HG03565 (cell line): ENCODE measurements around the gene JADE1.

ENCODE experiments used
- ATAC-seq: cut with Tn5 transposase; IDR thresholded peaks from one replicate; pipeline ENCODE4 v1.9.1; 2021; ENCODE audit warnings: mild to moderate bottlenecking, moderate library complexity; ENCODE audit not compliant: unreplicated experiment

Gene JADE1

GRCh38 chr4:128809477-128810330 lies at the start of gene JADE1:
TSS of gene JADE1 (plus strand) at chr4:128809700. CDS start at chr4:128831759, 22,059 bp downstream.
- peak; percentile 46 for ATAC-seq

DNA sequence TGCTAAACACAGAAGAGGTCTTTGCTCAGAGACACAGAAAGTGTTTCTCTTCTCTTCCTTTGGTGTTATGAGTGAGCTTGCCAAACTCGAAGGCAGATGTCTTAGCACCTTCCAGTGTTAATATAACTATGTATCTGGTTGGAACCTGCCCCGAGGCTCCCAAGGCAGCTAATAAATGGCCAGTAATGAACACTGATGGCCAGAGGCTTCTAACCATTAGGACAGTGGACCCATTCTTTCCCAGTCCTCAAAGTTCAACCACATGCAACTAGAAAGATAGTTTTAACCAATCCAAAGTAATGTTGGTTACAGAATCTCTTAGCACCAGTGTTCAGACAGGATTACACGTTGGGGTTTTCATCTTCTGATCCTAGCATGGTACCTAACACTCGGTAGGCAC lies 42.7 kb upstream of the JADE1 start:
- ATAC-seq = no peak

- no peak for ATAC-seq
Observed at GRCh38 chr4:128768373-128768996, 41.0 kb upstream of the JADE1 start.

DNA sequence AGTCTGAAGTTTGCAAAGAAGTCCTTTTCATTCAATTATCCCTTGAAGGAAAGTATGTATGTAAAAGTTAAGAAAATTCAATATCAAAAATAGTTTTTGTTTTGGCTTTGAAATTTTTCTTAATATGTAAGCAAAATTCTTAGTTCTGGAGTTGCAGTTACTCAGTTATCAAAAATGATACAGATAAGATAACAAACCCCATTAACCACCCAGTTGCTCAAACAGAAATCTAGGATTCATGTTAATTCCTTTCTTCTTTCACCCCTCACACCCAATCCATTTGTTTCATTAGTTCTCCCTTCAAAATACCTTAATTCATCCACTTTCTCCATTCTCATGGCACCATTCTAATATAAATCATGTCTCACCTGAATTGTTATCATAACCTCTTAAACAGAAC lies 40.5 kb upstream of the JADE1 start:
- ATAC-seq = no peak

DNA sequence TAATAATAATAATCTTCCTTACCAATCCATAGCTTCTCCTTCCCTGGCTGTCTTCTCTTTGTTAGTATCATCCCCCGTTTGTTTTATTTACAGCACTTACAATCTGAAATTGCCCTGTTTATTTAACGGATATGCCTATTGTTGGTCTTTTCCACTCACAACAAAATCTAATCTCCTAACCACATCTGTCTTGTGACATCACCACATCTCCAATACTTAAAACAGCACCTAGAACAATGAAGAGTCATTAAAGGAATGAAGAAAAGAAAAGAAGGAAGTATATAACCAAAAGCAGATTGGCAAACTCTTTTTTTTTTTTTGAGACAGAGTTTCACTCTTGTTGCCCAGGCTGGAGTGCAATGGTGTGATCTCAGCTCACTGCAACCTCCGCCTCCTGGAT lies 38.7 kb upstream of the JADE1 start:
- ATAC-seq = no peak

DNA sequence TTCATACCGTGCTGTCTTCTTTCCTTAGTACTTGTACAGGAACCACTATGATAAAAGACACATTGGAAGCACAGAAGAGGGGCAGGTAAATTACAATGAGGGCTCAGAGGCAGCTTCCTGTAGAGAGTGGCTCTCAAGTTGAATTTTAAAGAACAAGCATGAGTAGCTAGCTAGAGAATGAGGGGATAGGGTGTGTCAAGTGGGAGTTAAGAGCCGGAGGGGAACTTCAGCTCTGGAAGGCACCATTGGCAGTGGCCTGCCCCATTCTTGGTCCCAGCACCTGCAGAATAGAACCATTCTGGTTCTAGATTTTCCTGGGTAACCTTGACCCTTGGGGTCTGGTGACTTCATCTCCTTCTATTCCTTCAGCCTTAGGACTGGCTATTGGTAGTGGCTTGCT lies 34.0 kb upstream of the JADE1 start:
- ATAC-seq = no peak

DNA sequence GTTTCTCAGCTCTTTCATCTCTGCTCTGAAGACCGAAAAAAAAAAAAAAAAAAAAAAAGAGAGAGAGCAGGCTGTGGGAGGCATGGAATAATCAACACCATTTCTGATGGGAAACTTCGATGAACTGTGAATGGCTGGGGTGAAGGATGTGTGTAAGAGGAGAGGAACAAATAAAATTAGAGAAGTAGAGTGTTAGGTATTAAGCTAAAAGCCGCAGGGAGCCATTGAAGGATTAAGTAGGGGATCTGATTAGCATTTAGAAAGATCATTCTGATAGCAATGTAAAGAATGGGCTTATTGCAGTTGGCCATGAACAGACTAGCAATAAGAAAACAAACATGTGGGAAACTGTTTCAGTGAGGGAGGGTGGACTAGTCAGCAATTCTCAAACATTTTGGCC lies 33.6 kb upstream of the JADE1 start:
- ATAC-seq = no peak

GRCh38 chr4:128776794-128777216 lies 32.7 kb upstream of the JADE1 start:
- no peak for ATAC-seq

DNA sequence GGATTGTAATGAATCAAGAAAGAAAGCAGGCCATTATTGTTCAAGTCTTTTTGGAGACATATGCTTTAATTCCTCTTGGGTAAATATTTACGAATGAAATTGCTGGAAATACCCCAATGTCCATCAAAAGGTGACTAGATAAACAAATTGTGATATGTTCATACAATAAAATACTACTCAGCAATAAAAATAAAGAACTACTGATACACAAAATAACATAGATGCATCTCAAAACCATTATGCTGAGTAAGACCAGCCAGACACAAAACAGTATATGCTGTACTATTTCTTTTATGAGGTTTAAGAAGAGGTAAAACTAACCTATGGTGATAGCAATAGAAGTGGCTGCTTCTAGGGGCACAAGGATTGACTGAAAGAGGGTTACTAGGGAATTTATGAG lies 28.8 kb upstream of the JADE1 start:
- no peak for ATAC-seq

DNA sequence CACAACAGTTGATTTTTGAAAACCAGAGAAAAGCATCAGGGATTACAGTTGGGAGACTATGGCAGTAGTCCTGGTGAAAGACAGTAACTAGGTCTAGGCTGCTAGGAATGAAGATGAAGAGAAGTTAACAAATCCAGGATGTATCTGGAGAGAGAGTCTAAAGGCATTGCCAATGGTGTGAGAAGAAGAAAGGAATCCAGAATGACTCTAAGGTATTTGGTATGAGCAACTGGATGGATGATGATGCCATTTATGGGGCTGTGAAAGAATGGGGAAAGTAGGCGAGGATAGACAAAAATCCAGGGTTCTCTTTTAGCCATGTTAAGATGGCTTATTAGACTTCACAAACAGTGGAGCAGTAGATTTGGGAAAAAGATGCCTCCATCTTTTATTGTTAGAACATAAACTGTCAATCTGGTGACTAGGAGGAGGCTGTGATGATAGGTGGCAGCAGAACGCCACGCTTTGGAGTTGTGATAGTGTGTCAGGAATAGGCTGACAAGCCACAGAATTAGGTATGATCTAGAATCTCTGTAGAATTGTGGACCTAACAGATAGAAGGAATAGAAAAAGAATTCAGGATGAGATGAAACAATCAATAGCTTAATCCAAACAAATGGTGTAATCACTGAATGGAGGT lies 27.3 kb upstream of the JADE1 start:
- ATAC-seq = no peak

- ATAC-seq = no peak
Observed at GRCh38 chr4:128782875-128783614, 26.5 kb upstream of the JADE1 start.

GRCh38 chr4:128787509-128788311 lies 21.8 kb upstream of the JADE1 start:
- ATAC-seq = no peak

GRCh38 chr4:128793859-128794672 lies 15.4 kb upstream of the JADE1 start:
- no peak for ATAC-seq

- no peak for ATAC-seq
Observed at GRCh38 chr4:128796934-128797333, 12.6 kb upstream of the JADE1 start.

DNA sequence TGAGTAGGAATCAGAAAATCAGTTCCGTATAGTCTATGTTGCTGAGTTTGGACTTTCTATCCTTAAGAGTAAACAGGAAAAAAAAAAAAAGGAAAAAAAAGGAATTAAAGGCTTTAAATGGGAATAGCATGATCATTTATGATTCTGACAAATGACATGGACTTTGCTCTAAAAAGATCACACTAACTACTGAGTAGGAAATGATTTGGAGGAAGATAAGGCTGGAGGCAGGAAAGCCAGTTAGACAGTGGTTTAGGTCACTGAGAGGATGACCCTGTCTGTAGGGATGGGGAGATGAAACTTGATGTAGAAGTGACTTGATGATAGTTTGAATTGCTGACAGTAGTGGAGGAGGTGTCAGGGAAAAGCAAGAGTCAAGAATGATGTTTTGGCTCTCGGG lies 9.2 kb upstream of the JADE1 start:
- ATAC-seq = no peak

- no peak for ATAC-seq
Observed at GRCh38 chr4:128800701-128801284, 8.7 kb upstream of the JADE1 start.

- ATAC-seq = no peak
Observed at GRCh38 chr4:128802680-128803628, 6.5 kb upstream of the JADE1 start.

DNA sequence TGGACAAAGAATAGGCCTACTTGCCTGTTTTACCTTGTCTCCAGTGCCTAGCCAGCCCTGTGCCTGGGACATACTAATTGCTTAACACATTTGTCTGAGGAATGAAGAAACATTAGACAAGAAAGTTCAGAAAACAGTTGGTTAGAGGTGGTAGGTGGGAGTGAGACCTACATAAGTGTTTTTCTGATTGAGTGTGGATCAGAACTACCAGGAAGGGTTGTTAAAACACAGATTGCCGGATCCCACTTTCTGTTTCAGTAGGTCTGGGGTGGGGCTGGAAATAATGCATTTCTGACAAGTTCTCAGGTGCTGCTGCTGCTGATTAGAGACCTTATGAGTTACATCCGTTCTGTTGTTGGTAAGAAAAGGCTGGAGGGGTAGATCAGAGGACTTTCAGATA lies 5.7 kb upstream of the JADE1 start:
- no peak for ATAC-seq
